ENCODE measurements around the gene THADA. TPM values are rescaled to one million over a fixed set of nuclear protein-coding genes. Genes with fewer than 3 reads are reported as not detected.

Gene THADA
- polyA plus RNA-seq, 1 experiment: 21.6 TPM

- DNase-seq (ENCODE audit: low read depth): no peak
- Histone ChIP-seq H3K4me3 (ENCODE audit: low read depth, low read length) (no peak overlapping the region), H3K27me3 (ENCODE audit: control insufficient read depth, insufficient read depth, low read length) (no peaks in the 10 kb centered on the region), H3K36me3 (ENCODE audit: control insufficient read depth, insufficient read depth, low read length) (no peaks in the 10 kb centered on the region)
- no peak for TF ChIP-seq CTCF (IDR thresholded peaks at IDR 0.05; ENCODE audit: insufficient read depth, low read depth, low read length)
- ChIA-PET POLR2A (no interaction called here), CTCF (no interaction called here)
These were observed 174.6 kb downstream of the THADA start for GRCh38 chr2:43421194-43421593.

- POLR2A ChIA-PET: no interaction called here
- Histone ChIP-seq H3K4me3 (ENCODE audit: low read depth, low read length) (no peak overlapping the region), H3K36me3 (ENCODE audit: control insufficient read depth, insufficient read depth, low read length) (no peaks in the 10 kb centered on the region), H3K27me3 (ENCODE audit: control insufficient read depth, insufficient read depth, low read length) (no peaks in the 10 kb centered on the region)
- no peak for DNase-seq (ENCODE audit: low read depth)
- CTCF ChIA-PET: interaction anchor here (0.9 kb wide), 1 partner anchor 61 kb away, joined by 4 read pairs; no protein-coding TSS in a partner anchor
- TF ChIP-seq CTCF (IDR thresholded peaks at IDR 0.05; ENCODE audit: insufficient read depth, low read depth, low read length): no peak
These were observed 175.4 kb downstream of the THADA start for GRCh38 chr2:43420389-43420801.

GRCh38 chr2:43419876-43420275, 176.0 kb downstream of the THADA start:
- Histone ChIP-seq H3K36me3 (ENCODE audit: control insufficient read depth, insufficient read depth, low read length) (no peaks in the 10 kb centered on the region), H3K4me3 (ENCODE audit: low read depth, low read length) (no peak overlapping the region), H3K27me3 (ENCODE audit: control insufficient read depth, insufficient read depth, low read length) (no peaks in the 10 kb centered on the region)
- POLR2A ChIA-PET: no interaction called here
- no peak for TF ChIP-seq CTCF (IDR thresholded peaks at IDR 0.05; ENCODE audit: insufficient read depth, low read depth, low read length)
- CTCF ChIA-PET: interaction anchor here (0.9 kb wide), 1 partner anchor 60 kb away, joined by 4 read pairs; no protein-coding TSS in a partner anchor
- DNase-seq (ENCODE audit: low read depth): no peak

- ChIA-PET POLR2A (no interaction called here), CTCF (no interaction called here)
- no peak for DNase-seq (ENCODE audit: low read depth)
- TF ChIP-seq CTCF (IDR thresholded peaks at IDR 0.05; ENCODE audit: insufficient read depth, low read depth, low read length): no peak
- Histone ChIP-seq H3K36me3 (ENCODE audit: control insufficient read depth, insufficient read depth, low read length) (no peaks in the 10 kb centered on the region), H3K27me3 (ENCODE audit: control insufficient read depth, insufficient read depth, low read length) (no peaks in the 10 kb centered on the region), H3K4me3 (ENCODE audit: low read depth, low read length) (no peak overlapping the region)
These were observed 176.6 kb downstream of the THADA start for GRCh38 chr2:43419243-43419642.

GRCh38 chr2:43418680-43419079, 177.2 kb downstream of the THADA start:
- no peak for TF ChIP-seq CTCF (IDR thresholded peaks at IDR 0.05; ENCODE audit: insufficient read depth, low read depth, low read length)
- Histone ChIP-seq H3K36me3 (ENCODE audit: control insufficient read depth, insufficient read depth, low read length) (no peaks in the 10 kb centered on the region), H3K4me3 (ENCODE audit: low read depth, low read length) (no peak overlapping the region), H3K27me3 (ENCODE audit: control insufficient read depth, insufficient read depth, low read length) (no peaks in the 10 kb centered on the region)
- ChIA-PET CTCF (no interaction called here), POLR2A (no interaction called here)
- DNase-seq (ENCODE audit: low read depth): no peak

Data from BJ (cell line).